Esophagus (tissue), 2 donors: ENCODE measurements around the gene CTDSP1. TPM values are rescaled to one million over a fixed set of nuclear protein-coding genes. Genes with fewer than 3 reads are reported as not detected.

Source experiments
- H3K27ac ChIP-seq, 2 donors: one replicate each; pipeline ENCODE4 v1.5.1; 2013; ENCODE audit warnings: low read depth in 2 of 2, mild to moderate bottlenecking in 2 of 2, inconsistent platforms in 1 of 2, low read length in 1 of 2, moderate library complexity in 1 of 2
- H3K27me3 ChIP-seq, 2 donors: one replicate each; pipeline ENCODE4 v1.6.1; 2013; ENCODE audit warnings: low read length in 2 of 2, control low read depth in 1 of 2, mild to moderate bottlenecking in 1 of 2; ENCODE audit not compliant: insufficient read depth in 2 of 2, control insufficient read depth in 1 of 2
- H3K36me3 ChIP-seq, 2 donors: one replicate each; pipeline ENCODE4 v1.6.1; 2013; ENCODE audit warnings: low read length in 1 of 2; ENCODE audit not compliant: control insufficient read depth in 2 of 2, insufficient read depth in 2 of 2
- H3K4me1 ChIP-seq, 2 donors: one replicate each; pipeline ENCODE4 v1.6.1; 2013; ENCODE audit warnings: low read length in 1 of 2; ENCODE audit not compliant: control insufficient read depth in 2 of 2, insufficient read depth in 2 of 2
- H3K4me3 ChIP-seq, 2 donors: one replicate each; pipeline ENCODE4 v1.5.1; 2013; ENCODE audit warnings: low read length in 2 of 2, mild to moderate bottlenecking in 2 of 2, low read depth in 1 of 2, moderate library complexity in 1 of 2
- H3K9me3 ChIP-seq, 2 donors: one replicate each; pipeline ENCODE4 v1.6.1; 2013; ENCODE audit warnings: mild to moderate bottlenecking in 2 of 2, low read depth in 1 of 2, low read length in 1 of 2, moderate library complexity in 1 of 2; ENCODE audit not compliant: control insufficient read depth in 2 of 2, insufficient read depth in 1 of 2
- WGBS, 2 donors: extraction: QIAGEN DNeasy Blood & Tissue Kit; methylation state at CpG; one replicate each; pipeline ENCODE4 v1.1.7; 2013; 5-methylcytosine and 5-hydroxymethylcytosine counted together
- polyA plus RNA-seq, 2 donors: library from polyadenylated mRNA; stranded (reverse); fragments of 200-250 nt; gene quantifications; one replicate each; pipeline ENCODE4 v1.2.3, GENCODE V29; 2013
- donor health status: healthy with polysubstance abuse.
- donor health status: Bipolar disorder and iron deficiency.

The CTDSP1 gene
- polyA plus RNA-seq, 2 donors: 59.1 to 76.9 TPM

- Histone ChIP-seq H3K4me3 (no peak overlapping the region), H3K4me1 (no peaks in the 10 kb centered on the region), H3K36me3 (no peaks in the 10 kb centered on the region), H3K9me3 (no peaks in the 10 kb centered on the region), H3K27me3 (no peaks in the 10 kb centered on the region), H3K27ac (no peak overlapping the region)
- 90% methylated on average over 11 of the region's 11 CpGs for WGBS, 2 donors
Measured at GRCh38 chr2:218430721-218431120, 31.1 kb downstream of the CTDSP1 start.

DNA sequence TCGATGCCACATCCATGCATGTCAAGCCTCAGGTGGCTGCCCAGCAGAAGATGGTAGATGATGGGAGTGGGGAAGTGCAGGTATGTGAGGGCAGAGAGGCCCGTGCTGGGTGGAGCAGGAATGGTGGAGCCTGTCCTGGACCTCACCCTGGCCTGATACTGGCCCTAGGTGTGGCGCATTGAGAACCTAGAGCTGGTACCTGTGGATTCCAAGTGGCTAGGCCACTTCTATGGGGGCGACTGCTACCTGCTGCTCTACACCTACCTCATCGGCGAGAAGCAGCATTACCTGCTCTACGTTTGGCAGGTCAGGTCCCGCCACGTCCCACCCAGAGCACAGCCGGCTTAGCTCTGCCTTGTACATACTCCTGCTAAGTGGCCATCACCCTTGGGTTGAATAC is 32.2 kb downstream of the CTDSP1 start:
- no peak overlapping the region for H3K4me3 ChIP-seq
- H3K4me1 ChIP-seq: no peaks in the 10 kb centered on the region
- H3K27ac ChIP-seq: no peak overlapping the region
- no peaks in the 10 kb centered on the region for H3K27me3 ChIP-seq
- H3K36me3 ChIP-seq: no peaks in the 10 kb centered on the region
- H3K9me3 ChIP-seq: no peaks in the 10 kb centered on the region
- WGBS, 2 donors: 77 to 88% methylated on average over 10 of the region's 10 CpGs

DNA sequence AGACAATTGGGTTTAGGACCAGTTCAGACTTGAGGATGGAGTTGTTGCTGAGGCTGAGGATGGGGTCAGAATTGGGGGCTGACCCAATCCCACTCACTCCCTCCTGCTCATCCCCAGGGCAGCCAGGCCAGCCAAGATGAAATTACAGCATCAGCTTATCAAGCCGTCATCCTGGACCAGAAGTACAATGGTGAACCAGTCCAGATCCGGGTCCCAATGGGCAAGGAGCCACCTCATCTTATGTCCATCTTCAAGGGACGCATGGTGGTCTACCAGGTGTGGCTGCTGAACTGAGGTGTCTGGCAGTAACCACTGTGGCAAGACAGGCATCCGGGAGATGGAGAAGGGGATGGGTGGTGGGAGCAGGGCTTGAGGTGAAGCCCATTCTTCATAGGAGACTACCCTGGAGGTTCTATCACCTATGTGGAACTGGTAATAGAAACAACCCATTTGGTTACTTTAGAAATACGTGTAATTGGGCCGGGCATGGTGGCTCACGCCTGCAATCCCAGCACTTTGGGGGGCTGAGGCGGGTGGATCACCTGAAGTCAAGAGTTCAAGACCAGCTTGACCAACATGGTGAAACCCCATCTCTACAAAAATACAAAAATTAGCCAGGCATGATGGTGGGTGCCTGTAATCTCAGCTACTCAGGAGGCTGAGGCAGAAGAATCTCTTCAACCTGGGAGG is 33.2 kb downstream of the CTDSP1 start:
- WGBS, 2 donors: 93 to 96% methylated on average over 8 of the region's 8 CpGs
- Histone ChIP-seq H3K27ac (no peak overlapping the region), H3K36me3 (no peaks in the 10 kb centered on the region), H3K4me3 (no peak overlapping the region), H3K4me1 (no peaks in the 10 kb centered on the region), H3K27me3 (no peaks in the 10 kb centered on the region), H3K9me3 (no peaks in the 10 kb centered on the region)

DNA sequence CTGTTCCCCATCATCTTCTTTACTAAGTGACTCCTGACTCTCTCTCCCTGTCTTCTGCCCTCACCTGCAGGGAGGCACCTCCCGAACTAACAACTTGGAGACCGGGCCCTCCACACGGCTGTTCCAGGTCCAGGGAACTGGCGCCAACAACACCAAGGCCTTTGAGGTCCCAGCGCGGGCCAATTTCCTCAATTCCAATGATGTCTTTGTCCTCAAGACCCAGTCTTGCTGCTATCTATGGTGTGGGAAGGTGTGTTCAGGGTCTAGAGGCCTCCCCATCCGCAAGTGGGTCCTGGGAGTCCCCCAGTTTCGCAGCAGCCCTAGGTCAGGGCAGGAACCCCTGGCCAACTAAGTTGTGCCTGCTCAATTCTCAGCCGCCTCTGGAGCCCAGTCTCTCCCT is 34.8 kb downstream of the CTDSP1 start:
- Histone ChIP-seq H3K27me3 (no peaks in the 10 kb centered on the region), H3K4me3 (no peak overlapping the region), H3K27ac (no peak overlapping the region), H3K9me3 (no peaks in the 10 kb centered on the region), H3K4me1 (no peaks in the 10 kb centered on the region), H3K36me3 (no peaks in the 10 kb centered on the region)
- WGBS, 2 donors: 90 to 93% methylated on average over 9 of the region's 9 CpGs

GRCh38 chr2:218435003-218435982 is 35.6 kb downstream of the CTDSP1 start:
- H3K27ac ChIP-seq: no peak overlapping the region
- 88 to 96% methylated on average over 11 of the region's 11 CpGs for WGBS, 2 donors
- H3K27me3 ChIP-seq: no peaks in the 10 kb centered on the region
- H3K9me3 ChIP-seq: no peaks in the 10 kb centered on the region
- H3K4me3 ChIP-seq: no peak overlapping the region
- H3K36me3 ChIP-seq: no peaks in the 10 kb centered on the region
- H3K4me1 ChIP-seq: no peaks in the 10 kb centered on the region

DNA sequence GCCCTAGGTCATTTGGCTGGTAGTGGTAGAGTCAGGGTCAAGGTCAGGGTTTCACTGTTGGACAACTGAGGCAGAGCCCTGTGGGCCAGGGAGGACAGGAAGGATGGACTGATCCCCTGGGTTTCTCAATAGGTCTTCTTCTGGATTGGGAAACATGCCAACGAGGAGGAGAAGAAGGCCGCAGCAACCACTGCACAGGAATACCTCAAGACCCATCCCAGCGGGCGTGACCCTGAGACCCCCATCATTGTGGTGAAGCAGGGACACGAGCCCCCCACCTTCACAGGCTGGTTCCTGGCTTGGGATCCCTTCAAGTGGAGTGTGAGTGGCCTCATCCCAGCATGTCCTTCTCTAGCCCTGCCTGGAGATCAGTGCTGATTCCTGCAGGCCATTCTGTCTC is 37.3 kb downstream of the CTDSP1 start:
- H3K27ac ChIP-seq: no peak overlapping the region
- H3K4me1 ChIP-seq: no peaks in the 10 kb centered on the region
- H3K9me3 ChIP-seq: no peaks in the 10 kb centered on the region
- H3K36me3 ChIP-seq: no peaks in the 10 kb centered on the region
- no peak overlapping the region for H3K4me3 ChIP-seq
- 90 to 93% methylated on average over 5 of the region's 5 CpGs for WGBS, 2 donors
- H3K27me3 ChIP-seq: no peaks in the 10 kb centered on the region

DNA sequence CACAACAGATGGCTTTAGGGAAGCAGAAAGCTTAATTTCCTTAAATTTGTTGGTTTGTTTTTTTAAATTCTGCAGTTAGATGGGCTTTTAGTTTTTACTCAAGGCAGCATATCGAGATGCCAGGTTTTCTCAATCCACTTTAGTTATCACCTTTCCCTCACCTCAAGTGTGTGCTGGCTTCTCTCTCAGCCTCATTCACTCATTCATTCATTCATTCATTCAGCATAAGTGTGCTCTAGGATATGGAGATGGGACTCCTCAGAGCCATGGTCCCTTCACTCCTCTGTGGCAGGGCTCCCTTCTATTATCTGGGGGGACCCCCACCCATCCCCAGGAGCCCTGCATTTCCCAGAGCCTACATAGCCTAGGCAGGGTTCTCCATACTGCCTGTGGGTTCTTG is 38.3 kb downstream of the CTDSP1 start:
- no peaks in the 10 kb centered on the region for H3K36me3 ChIP-seq
- no peak overlapping the region for H3K4me3 ChIP-seq
- no peak overlapping the region for H3K27ac ChIP-seq
- no peaks in the 10 kb centered on the region for H3K9me3 ChIP-seq
- 91 to 94% methylated on average over 1 of the region's 1 CpG for WGBS, 2 donors
- H3K27me3 ChIP-seq: no peaks in the 10 kb centered on the region
- H3K4me1 ChIP-seq: no peaks in the 10 kb centered on the region

- Histone ChIP-seq H3K36me3 (no peaks in the 10 kb centered on the region), H3K4me3 (no peak overlapping the region), H3K27ac (no peak overlapping the region), H3K4me1 (no peaks in the 10 kb centered on the region), H3K9me3 (no peaks in the 10 kb centered on the region), H3K27me3 (no peaks in the 10 kb centered on the region)
- WGBS, 2 donors: 59 to 61% methylated on average over 4 of the region's 4 CpGs
Measured at GRCh38 chr2:218438596-218438995, 38.9 kb downstream of the CTDSP1 start.

DNA sequence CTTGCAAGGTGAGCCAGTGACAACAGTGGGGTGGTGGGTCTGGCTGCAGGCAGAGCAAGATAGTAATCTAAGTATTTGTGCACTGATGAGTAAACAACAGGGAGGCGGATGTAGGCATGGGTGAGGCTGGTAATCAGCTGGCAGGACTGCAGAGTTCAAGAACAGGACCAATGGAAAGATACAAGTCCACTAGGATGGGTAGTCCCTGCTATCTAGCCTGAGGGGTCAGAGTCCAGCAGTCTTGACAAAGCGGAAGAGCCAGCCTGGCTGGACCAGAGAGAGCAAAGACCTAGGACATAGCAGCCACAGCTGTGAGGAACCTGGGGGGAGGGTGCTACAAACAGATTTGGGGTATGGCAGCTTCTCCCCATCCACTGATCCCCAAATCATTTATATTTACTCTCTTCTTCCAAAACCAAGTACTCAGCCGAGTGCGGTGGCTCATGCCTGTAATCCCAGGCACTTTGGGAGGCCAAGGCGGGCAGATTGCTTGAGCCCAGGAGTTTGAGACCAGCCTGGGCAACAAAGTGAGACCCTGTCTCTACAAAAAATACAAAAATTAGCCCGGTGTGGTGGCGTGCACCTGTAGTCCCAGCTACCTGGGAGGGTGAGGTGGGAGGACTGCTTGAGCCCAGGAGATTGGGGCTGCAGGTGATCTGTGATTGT is 45.2 kb downstream of the CTDSP1 start:
- Histone ChIP-seq H3K27ac (no peak overlapping the region), H3K4me1 (no peaks in the 10 kb centered on the region), H3K4me3 (no peak overlapping the region), H3K36me3 (no peaks in the 10 kb centered on the region), H3K9me3 (no peaks in the 10 kb centered on the region), H3K27me3 (no peaks in the 10 kb centered on the region)
- 93 to 96% methylated on average over 7 of the region's 7 CpGs for WGBS, 2 donors
